Kidney (tissue), 14 donors: Measurements from ENCODE around the gene ENAH. TPM values are rescaled to one million over a fixed set of nuclear protein-coding genes. Genes with fewer than 3 reads are reported as not detected.

ENCODE experiments used
- DNase-seq, 5 donors: peaks; one replicate each; pipeline ENCODE4 v3.0.0-alpha.2; 2013 to 2020
- FAIRE-seq: peaks from 2 replicates; lab custom pipeline; 2012; peaks lifted over from hg19 to GRCh38; lab: Jason Lieb, UNC
- H3K27ac ChIP-seq, 2 donors: one replicate each; pipeline ENCODE4 v1.7.0; 2013; ENCODE audit warnings: low read depth in 2 of 2, low read length in 2 of 2, inconsistent platforms in 1 of 2
- H3K27me3 ChIP-seq: one replicate; pipeline ENCODE4 v1.7.1; 2013; ENCODE audit warnings: low read length, inconsistent platforms; ENCODE audit not compliant: control insufficient read depth, insufficient read depth
- H3K36me3 ChIP-seq, 3 donors: one replicate each; pipeline versions ENCODE4 v1.7.0 to v1.7.1; 2013; ENCODE audit warnings: low read length in 3 of 3, control low read depth in 1 of 3, inconsistent platforms in 1 of 3; ENCODE audit not compliant: insufficient read depth in 3 of 3, control insufficient read depth in 2 of 3
- H3K4me1 ChIP-seq, 3 donors: one replicate each; pipeline versions ENCODE4 v1.7.0 to v1.7.1; 2013; ENCODE audit warnings: low read length in 3 of 3, inconsistent platforms in 1 of 3, low read depth in 1 of 3; ENCODE audit not compliant: control insufficient read depth in 2 of 3, insufficient read depth in 2 of 3
- H3K4me3 ChIP-seq, 3 donors: one replicate each; pipeline versions ENCODE4 v1.7.0 to v1.8.1; 2013; ENCODE audit warnings: low read length in 3 of 3, control low read depth in 1 of 3, inconsistent platforms in 1 of 3
- H3K9ac ChIP-seq, 3 donors: one replicate each; pipeline versions ENCODE4 v1.7.0 to v1.7.1; 2013; ENCODE audit warnings: low read length in 3 of 3, control low read depth in 1 of 3, inconsistent platforms in 1 of 3
- H3K9me3 ChIP-seq, 3 donors: one replicate each; pipeline versions ENCODE4 v1.7.0 to v1.7.1; 2013; ENCODE audit warnings: low read length in 3 of 3, control low read depth in 1 of 3, inconsistent platforms in 1 of 3; ENCODE audit not compliant: control insufficient read depth in 2 of 3, insufficient read depth in 1 of 3
- intact Hi-C: fragments of 100-400 bp; cut with DNase I; formaldehyde crosslinking; loops from one replicate; pipeline ENCODE4 v1.11.1; 2022
- polyA plus RNA-seq: library from polyadenylated mRNA; stranded (reverse); fragments of 350-450 nt; fragmentation: Illumina TruSeq; extraction: RNeasy Lipid Tissue Mini Kit (QIAGEN cat#74804); gene quantifications from one replicate; pipeline ENCODE4 v1.2.3, GENCODE V29; 2014; ENCODE audit warnings: low read depth, low replicate concordance; ENCODE audit not compliant: insufficient read depth
- total RNA-seq: library from RNA; stranded (reverse); fragmentation: NEBNext Ultra II Directional; extraction: Animal tissue kit (Norgen Biotek cat#: 25700); gene quantifications from one replicate; pipeline ENCODE4 v1.2.1, GENCODE V29; 2021
- TF ChIP-seq, protein P1 (sequence below): IDR thresholded peaks from 3 replicates; pipeline ENCODE4 v1.5.1; 2012; ENCODE audit warnings: mild to moderate bottlenecking, moderate library complexity, borderline replicate concordance; ENCODE audit not compliant: insufficient read depth; ENCODE audit errors: extremely low read depth
- donor health status: control.
- donor health status: control.
- donor health status: control.
- donor health status: control.
- donor health status: control.
- donor health status: DM: yes; HTN: yes; CAD: no.
- donor health status: Normal renal cell carcinoma (clear cell type).

ENAH gene
- total and polyA plus RNA-seq, 2 donors from 2014 or later, result 6.2 to 42.3 TPM

GRCh38 chr1:225556694-225557093, 96.2 kb downstream of the ENAH start:
- H3K27me3 ChIP-seq, result no peaks in the 10 kb centered on the region
- peaks cover 0 to 2% (median 0%) of the 10 kb centered on the region in 3 donors for H3K9me3 ChIP-seq
- no peaks in the 10 kb centered on the region for H3K36me3 ChIP-seq
- intact Hi-C loops, result loop anchor here (10.0 kb wide), 1 partner anchor 218 kb away; the partner anchor contains the start of gene SRP9
- no peak overlapping the region for H3K9ac ChIP-seq
- H3K27ac ChIP-seq, result no peak overlapping the region
- FAIRE-seq (no peak), DNase-seq (no peak)
- TF ChIP-seq, protein P1, sequence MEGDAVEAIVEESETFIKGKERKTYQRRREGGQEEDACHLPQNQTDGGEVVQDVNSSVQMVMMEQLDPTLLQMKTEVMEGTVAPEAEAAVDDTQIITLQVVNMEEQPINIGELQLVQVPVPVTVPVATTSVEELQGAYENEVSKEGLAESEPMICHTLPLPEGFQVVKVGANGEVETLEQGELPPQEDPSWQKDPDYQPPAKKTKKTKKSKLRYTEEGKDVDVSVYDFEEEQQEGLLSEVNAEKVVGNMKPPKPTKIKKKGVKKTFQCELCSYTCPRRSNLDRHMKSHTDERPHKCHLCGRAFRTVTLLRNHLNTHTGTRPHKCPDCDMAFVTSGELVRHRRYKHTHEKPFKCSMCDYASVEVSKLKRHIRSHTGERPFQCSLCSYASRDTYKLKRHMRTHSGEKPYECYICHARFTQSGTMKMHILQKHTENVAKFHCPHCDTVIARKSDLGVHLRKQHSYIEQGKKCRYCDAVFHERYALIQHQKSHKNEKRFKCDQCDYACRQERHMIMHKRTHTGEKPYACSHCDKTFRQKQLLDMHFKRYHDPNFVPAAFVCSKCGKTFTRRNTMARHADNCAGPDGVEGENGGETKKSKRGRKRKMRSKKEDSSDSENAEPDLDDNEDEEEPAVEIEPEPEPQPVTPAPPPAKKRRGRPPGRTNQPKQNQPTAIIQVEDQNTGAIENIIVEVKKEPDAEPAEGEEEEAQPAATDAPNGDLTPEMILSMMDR, result no peak
- no peaks in the 10 kb centered on the region for H3K4me1 ChIP-seq
- no peak overlapping the region for H3K4me3 ChIP-seq

GRCh38 chr1:225555821-225556220, 97.1 kb downstream of the ENAH start:
- Histone ChIP-seq H3K4me3 (no peak overlapping the region), H3K4me1 (no peaks in the 10 kb centered on the region), H3K9ac (no peak overlapping the region), H3K27me3 (no peaks in the 10 kb centered on the region), H3K36me3 (no peaks in the 10 kb centered on the region), H3K27ac (no peak overlapping the region), H3K9me3 (peaks cover 0 to 2% (median 0%) of the 10 kb centered on the region in 3 donors)
- FAIRE-seq (no peak), DNase-seq (no peak)
- TF ChIP-seq, protein P1, result no peak
- intact Hi-C loops, result loop anchor here (10.0 kb wide), 1 partner anchor 219 kb away; the partner anchor contains the start of gene SRP9

- H3K27ac ChIP-seq, result no peak overlapping the region
- no peak overlapping the region for H3K9ac ChIP-seq
- H3K27me3 ChIP-seq, result no peaks in the 10 kb centered on the region
- intact Hi-C loops, result loop anchor here (10.0 kb wide), 1 partner anchor 220 kb away; the partner anchor contains the start of gene SRP9
- H3K9me3 ChIP-seq, result peaks cover 0 to 2% (median 0%) of the 10 kb centered on the region in 3 donors
- DNase-seq (peak in 2 of 5 donors; percentile 34 to 37), FAIRE-seq (peak; percentile 88)
- TF ChIP-seq, protein P1, result peak; percentile 52
- no peaks in the 10 kb centered on the region for H3K36me3 ChIP-seq
- no peaks in the 10 kb centered on the region for H3K4me1 ChIP-seq
- no peak overlapping the region for H3K4me3 ChIP-seq
Observed at GRCh38 chr1:225554216-225554812, 98.6 kb downstream of the ENAH start.
